GM12878 (cell line): Measurements from ENCODE around the gene PRCD. TPM values are rescaled to one million over a fixed set of nuclear protein-coding genes. Genes with fewer than 3 reads are reported as not detected.

Experiments
- ATF7 ChIP-seq: fragments of 450-650 bp; IDR thresholded peaks from 2 replicates; pipeline ENCODE4 v1.6.1; 2016; ENCODE audit warnings: low read depth, mild to moderate bottlenecking
- BACH1 ChIP-seq: fragments of 450-650 bp; IDR thresholded peaks from 2 replicates; pipeline ENCODE4 v1.6.1; 2017; ENCODE audit warnings: mild to moderate bottlenecking, borderline replicate concordance
- BHLHE40 ChIP-seq, 2 experiments: fragments of 450-650 bp in 1 of 2; IDR thresholded peaks; 2 replicates each; pipeline ENCODE4 v1.6.1; 2011 to 2017; ENCODE audit warnings: low read depth in 2 of 2, borderline replicate concordance in 1 of 2, improper control_type of control experiment in 1 of 2, low read length in 1 of 2, mild to moderate bottlenecking in 1 of 2
- CHD2 ChIP-seq: IDR thresholded peaks from 2 replicates; pipeline ENCODE4 v1.6.1; 2011; ENCODE audit warnings: low read depth, low read length, improper control_type of control experiment, borderline replicate concordance
- CREB1 ChIP-seq: IDR thresholded peaks from 2 replicates; pipeline ENCODE4 v1.6.1; 2012; ENCODE audit warnings: low read depth, mild to moderate bottlenecking, inconsistent platforms
- CREM ChIP-seq: IDR thresholded peaks from 2 replicates; pipeline ENCODE4 v1.6.1; 2014; ENCODE audit warnings: antibody characterized with exemption, low read depth
- E2F8 ChIP-seq: fragments of 450-650 bp; IDR thresholded peaks from 2 replicates; pipeline ENCODE4 v1.6.1; 2018; ENCODE audit warnings: mild to moderate bottlenecking, low read depth, moderate library complexity; ENCODE audit not compliant: partially characterized antibody
- EED ChIP-seq: sonication (generic); IDR thresholded peaks from 2 replicates; pipeline ENCODE4 v1.6.1; 2016; ENCODE audit warnings: antibody characterized with exemption, low read depth
- EGR1 ChIP-seq, 2 experiments: IDR thresholded peaks; 1 replicate in 1 of 2; 2 replicates in 1 of 2; pipeline ENCODE4 v1.6.1; 2011 to 2012; ENCODE audit warnings: low read depth in 2 of 2, low read length in 2 of 2, borderline replicate concordance in 1 of 2, mild to moderate bottlenecking in 1 of 2, moderate library complexity in 1 of 2
- KLF5 ChIP-seq: fragments of 450-650 bp; IDR thresholded peaks from 2 replicates; pipeline ENCODE4 v1.6.1; 2014; ENCODE audit warnings: mild to moderate bottlenecking; ENCODE audit not compliant: partially characterized antibody
- MAX ChIP-seq: IDR thresholded peaks from 2 replicates; pipeline ENCODE4 v1.6.1; 2012; ENCODE audit warnings: low read depth, low read length, improper control_type of control experiment
- NBN ChIP-seq: fragments of 450-650 bp; IDR thresholded peaks from 2 replicates; pipeline ENCODE4 v1.6.1; 2016
- WRNIP1 ChIP-seq: IDR thresholded peaks from 2 replicates; pipeline ENCODE4 v1.6.1; 2011; ENCODE audit warnings: low read depth, low read length, improper control_type of control experiment, borderline replicate concordance
- ZBTB40 ChIP-seq: fragments of 450-650 bp; IDR thresholded peaks from 2 replicates; pipeline ENCODE4 v1.6.1; 2016; ENCODE audit warnings: mild to moderate bottlenecking, moderate library complexity, borderline replicate concordance
- ZNF217 ChIP-seq: fragments of 450-650 bp; IDR thresholded peaks from 2 replicates; pipeline ENCODE4 v1.6.1; 2017; ENCODE audit warnings: antibody characterized with exemption, mild to moderate bottlenecking
- polyA plus RNA-seq, 11 experiments: library from polyadenylated mRNA; depleted of rRNA in 4 of 11; unstranded in 6 of 11; stranded (reverse) in 5 of 11; fragments of >200 nt; fragmentation: Nextera tagmentation in 4 of 11; fragmentation: Illumina TruSeq in 1 of 11; extraction: Ambion mirVana in 4 of 11; extraction: Trizol in 1 of 11; gene quantifications; 1 replicate in 1 of 11; 2 replicates in 10 of 11; pipeline versions ENCODE4 v1.2.1 to v1.2.3, GENCODE V29; 2011 to 2016; ENCODE audit warnings: inconsistent platforms in 2 of 11, missing spikeins in 2 of 11, low read depth in 1 of 11
- total RNA-seq, 4 experiments: library from RNA; depleted of rRNA in 3 of 4; stranded (reverse); fragments of >200 nt in 3 of 4; fragmentation: Illumina TruSeq in 1 of 4; extraction: Trizol in 1 of 4; gene quantifications; 2 replicates each; pipeline versions ENCODE4 v1.2.1 to v1.2.3, GENCODE V29; 2013 to 2021
- TF ChIP-seq, protein P1 (sequence below): fragments of 450-650 bp; IDR thresholded peaks from 2 replicates; pipeline ENCODE4 v1.6.1; 2017; ENCODE audit warnings: low read depth, mild to moderate bottlenecking, moderate library complexity

The PRCD gene
- total and polyA plus RNA-seq, 10 of the 15 experiments (the other 5 are each of a cell fraction or from before 2014, with no cell fraction given): 0.18 to 0.95 (median 0.34) TPM; not detected in 4

DNA sequence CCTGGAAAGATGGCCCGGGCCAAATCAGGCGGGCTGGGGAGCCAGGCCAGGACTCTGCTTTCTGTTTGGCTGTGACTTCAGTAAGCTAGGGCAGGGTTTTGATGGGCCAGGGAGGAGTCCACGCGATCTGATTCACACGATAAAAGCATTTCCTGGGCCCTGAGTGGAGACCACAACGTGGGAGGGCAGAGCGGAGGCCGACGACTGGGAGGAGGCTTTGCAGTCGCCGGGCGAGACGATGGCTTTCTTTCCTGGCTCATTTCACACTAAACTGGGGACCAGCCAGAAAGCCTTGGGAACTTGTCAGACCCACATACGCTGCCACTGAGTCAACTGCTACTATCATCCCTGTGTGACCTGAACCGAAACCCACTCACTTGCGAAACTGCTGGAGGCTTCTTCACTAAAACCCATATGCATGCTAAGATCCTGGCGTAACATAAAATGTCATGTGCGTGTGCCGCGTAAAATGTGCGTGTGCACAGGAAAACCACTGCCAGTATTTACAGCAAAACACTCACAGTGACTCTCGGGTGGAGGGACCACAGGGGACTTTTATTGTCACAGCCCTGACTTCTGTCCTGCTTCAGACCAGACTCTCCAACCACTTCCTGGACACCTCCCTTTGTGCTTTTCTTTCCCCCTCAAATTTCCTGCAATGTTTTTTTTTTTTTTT lies 24.4 kb upstream of the PRCD start (continued):
- TF ChIP-seq EED (peak; percentile 43; the same call in 1 of the 2 replicates), CHD2 (peak; percentile 72; the same call in 1 of the 2 replicates), ZNF217 (peak; percentile 52; the same call in 1 of the 2 replicates), CREB1 (peak; percentile 44; the same call in 1 of the 2 replicates), NBN (peak; percentile 78), WRNIP1 (0 out of 2 replicates have a peak, but pooled peaks have one; percentile 60), ATF7 (peak; percentile 41; the same call in 1 of the 2 replicates), MAX (peak; percentile 70), ZBTB40 (peak; percentile 30; the same call in 1 of the 2 replicates), BACH1 (peak; percentile 87; the same call in 1 of the 2 replicates), CREM (peak; percentile 30; the same call in 1 of the 2 replicates), E2F8 (peak; percentile 50), EGR1 (IDR thresholded peaks at IDR 0.05; ENCODE audit: borderline replicate concordance in 1 of 2, low read depth in 2 of 2, low read length in 2 of 2) (peak in 1 of 2 experiments; percentile 52; a peak in 1 of 3 replicates), KLF5 (peak; percentile 32), BHLHE40 (IDR thresholded peaks at IDR 0.05; ENCODE audit: borderline replicate concordance in 1 of 2, low read depth in 2 of 2, low read length in 1 of 2) (peak; percentile 87 to 90)
- TF ChIP-seq, protein P1, sequence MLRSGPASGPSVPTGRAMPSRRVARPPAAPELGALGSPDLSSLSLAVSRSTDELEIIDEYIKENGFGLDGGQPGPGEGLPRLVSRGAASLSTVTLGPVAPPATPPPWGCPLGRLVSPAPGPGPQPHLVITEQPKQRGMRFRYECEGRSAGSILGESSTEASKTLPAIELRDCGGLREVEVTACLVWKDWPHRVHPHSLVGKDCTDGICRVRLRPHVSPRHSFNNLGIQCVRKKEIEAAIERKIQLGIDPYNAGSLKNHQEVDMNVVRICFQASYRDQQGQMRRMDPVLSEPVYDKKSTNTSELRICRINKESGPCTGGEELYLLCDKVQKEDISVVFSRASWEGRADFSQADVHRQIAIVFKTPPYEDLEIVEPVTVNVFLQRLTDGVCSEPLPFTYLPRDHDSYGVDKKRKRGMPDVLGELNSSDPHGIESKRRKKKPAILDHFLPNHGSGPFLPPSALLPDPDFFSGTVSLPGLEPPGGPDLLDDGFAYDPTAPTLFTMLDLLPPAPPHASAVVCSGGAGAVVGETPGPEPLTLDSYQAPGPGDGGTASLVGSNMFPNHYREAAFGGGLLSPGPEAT: peak; percentile 91
